ENCODE results near the gene CNOT1. TPM values are rescaled to one million over a fixed set of nuclear protein-coding genes. Genes with fewer than 3 reads are reported as not detected.
"Not testable (repeated sequence)": the region's sequence is repeated elsewhere in the genome, so short reads cannot be mapped to it uniquely, and the experiment has no call there.

The CNOT1 gene
- total RNA-seq, 1 experiment from 2014 or later: 273 TPM

DNA sequence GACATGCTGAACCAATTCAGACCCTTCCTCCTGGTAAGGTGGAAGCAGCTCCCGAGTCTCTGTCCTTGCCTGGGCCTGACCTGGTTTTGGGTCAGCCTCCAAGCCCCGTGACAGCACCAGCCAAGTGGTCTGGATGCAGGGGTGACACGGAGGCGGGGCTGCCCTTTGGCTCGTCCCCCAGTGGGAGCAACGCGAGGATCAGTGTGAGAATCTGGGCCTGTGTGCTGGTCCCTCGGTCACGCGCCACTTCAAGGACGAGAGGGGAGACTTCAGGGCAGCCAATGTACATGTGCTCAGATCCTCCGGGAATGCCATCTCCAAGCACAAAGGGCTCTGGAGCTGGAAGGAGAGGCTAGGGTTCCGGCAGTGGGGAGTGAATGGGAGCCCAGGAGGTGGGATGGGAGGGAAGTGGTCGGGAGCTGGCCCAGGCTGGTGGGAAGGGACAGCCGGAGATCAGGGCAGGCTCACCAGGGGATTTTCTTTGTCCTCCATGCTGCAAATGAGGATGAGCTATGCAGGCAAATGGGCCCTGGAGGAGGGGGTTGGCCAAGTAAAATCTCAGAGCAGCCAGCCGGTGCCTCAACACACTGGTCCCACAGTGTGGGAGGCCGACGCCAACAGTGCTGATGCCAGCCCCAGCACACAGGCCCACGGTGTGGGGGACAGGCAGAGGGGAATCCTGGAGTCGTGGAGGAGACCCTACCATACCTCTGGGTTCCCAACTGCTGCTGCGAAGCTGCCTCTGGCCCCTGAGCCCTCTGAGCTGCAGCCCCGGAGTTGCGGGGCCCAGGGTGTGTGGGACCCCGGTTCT is 133.9 kb downstream of the CNOT1 start:
- in situ Hi-C loops (cut with HindIII; ENCODE audit: low sequenced_read_pairs): no loop called here
- no peak for DNase-seq (ENCODE audit: low spot score)

DNA sequence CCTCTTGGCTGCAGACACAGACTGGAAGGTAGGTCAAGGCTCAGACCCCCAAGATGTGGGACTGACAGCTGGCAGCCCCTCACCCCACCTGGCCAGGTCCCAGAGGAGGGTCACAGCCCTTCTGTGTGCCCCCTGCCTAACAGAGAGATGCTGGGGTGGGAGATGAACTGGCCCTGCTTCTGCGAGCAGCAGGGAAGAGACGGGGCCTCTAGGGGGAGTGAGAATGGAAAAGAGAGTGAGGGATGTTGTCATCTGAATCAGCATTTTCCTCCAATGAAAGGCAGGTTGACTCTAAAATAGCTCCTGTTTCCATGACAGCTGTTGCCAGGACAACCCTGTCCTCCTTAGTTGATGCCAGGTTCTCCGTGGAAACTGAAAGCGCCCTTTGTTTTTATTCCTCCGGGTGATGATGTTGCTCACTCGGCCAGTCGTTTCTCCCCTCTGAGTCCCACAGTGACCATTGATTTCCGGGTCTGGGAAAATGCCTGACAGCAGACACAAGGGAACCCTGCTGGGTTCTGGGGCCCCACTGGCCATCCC is 134.6 kb downstream of the CNOT1 start:
- peak; percentile 100 for DNase-seq (ENCODE audit: low spot score)
- in situ Hi-C loops (cut with HindIII; ENCODE audit: low sequenced_read_pairs): no loop called here

DNA sequence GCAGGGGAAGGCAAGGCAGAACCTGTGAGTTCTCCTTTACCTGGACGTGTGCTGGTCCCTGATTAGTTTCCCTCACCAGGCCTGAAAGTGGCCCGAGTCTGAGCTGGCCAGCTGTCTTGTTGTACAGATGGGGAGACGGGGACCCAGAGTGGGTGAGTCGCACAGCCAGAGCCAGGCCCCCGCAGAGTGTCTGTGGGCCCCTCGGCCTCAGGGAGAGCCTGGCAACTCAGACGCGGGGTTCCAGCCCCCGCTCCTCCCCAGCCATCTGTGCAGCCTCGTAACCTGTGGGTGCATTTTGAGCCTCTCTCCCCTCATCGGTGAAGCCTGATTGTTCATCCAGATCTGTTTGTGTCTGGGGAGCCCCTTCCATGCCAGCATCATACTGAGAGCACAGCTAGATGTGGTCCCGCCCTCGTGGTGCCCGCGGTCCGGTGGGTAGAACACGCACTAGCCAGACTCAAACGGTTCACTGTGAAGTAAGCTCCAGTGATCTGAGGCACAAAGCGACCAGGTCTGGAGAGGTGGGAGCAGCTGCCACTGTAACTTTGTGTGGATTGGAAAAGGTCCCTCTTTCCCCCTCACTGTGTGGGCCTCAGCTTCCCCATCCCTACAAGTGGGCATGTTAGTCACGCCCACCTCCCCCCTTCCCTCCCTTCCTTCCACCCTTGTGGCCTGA is 135.7 kb downstream of the CNOT1 start:
- in situ Hi-C loops (cut with HindIII; ENCODE audit: low sequenced_read_pairs): no loop called here
- no peak for DNase-seq (ENCODE audit: low spot score)

DNA sequence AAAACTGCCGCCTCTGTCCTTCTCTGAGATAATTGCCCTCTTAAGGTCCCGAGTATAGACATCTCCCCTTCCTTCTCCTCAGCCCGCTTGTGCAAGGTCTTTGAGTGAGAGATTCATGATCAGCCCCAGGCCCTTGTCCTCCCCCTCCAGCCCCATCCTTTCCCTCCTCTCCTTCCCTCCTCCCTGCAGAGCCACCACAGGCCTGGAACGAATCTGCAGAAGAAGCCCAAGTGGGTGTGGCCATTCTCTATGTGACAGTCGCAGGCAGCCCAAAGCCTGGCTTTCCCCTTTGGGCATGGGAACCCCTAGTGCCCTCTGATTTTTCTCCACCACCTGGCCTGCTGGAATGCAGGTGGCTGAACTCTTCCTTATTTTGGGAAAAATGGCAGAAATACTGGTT is 136.9 kb downstream of the CNOT1 start:
- in situ Hi-C loops (cut with HindIII; ENCODE audit: low sequenced_read_pairs): no loop called here
- peak; percentile 81 for DNase-seq (ENCODE audit: low spot score)

DNA sequence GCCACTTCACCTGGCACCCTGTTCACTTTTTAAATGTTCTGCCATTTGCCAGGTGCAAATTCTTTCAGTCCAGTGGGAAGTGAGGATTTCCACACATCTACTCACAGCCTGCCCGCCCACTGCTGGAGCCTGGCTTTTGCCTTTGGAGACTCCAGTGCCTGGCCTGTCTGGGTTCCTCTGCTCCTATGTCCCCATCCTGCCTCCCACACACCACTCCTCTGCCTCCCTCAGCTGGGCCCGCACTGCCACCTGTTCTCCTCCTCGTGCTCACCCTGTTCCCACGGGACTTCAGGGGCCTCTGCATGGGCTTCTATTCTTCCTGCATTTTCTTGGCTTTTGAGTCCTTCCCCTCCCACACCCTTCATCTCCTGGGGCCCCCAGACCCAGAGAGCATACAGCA is 137.6 kb downstream of the CNOT1 start:
- DNase-seq (ENCODE audit: low spot score): no peak
- in situ Hi-C loops (cut with HindIII; ENCODE audit: low sequenced_read_pairs): no loop called here

DNA sequence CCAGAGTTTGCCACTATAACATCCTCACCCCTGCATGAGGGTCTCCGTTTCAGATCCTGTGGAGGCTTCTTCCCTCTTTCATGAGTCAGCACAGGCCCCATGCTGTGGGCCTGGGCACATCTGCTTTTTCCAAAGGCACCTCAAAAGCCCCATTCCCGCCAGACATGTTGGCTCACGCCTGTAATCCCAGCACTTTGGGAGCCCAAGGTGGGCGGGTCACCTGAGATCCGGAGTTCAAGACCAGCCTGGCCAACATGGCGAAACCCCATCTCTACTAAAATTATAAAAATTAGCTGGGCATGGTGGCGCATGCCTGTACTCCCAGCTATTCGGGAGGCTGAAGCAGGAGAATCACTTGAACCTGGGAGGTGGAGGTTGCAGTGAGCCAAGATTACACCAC is 139.1 kb downstream of the CNOT1 start:
- in situ Hi-C loops (cut with HindIII; ENCODE audit: low sequenced_read_pairs); DNase-seq (ENCODE audit: low spot score): not testable (repeated sequence)

DNA sequence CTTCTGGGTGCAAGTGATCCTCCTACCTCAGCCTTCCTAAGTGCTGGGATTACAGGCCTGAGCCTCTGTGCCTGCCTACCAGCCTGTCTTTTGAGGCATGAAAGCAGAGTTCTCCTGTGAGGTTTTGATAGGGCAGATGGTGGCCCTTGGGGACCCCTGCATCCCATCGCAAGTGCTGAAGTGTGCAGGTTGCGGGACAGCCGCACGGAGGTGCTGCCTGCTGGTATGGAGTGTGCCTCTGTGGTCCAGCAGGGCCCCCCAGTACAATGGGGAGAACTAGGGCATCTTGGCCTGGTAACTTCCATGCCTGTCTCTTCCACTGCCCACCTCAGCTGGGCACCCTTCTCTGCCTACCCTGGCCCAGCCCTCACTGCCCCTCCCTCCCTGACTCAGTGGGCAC is 139.6 kb downstream of the CNOT1 start:
- in situ Hi-C loops (cut with HindIII; ENCODE audit: low sequenced_read_pairs): no loop called here
- DNase-seq (ENCODE audit: low spot score): no peak

DNA sequence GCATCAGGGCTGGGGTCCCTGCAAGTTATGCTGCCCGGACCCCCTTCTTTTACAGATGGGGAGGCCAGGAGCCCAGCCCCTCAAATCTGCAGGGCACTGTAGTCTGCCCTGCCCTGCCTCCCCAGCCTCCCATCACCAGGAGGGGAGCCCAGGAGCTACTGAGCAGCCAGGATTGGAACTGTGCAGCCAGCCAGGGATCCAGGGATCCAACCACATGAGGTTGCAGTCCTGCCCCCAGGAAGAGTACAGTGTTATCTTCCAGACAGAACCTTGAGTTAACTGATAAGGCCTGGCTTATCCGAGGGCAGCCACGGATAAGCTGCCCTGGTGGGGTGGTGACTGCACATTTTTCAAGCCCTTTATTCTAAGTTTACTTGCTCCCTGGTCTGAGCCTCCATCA is 141.1 kb downstream of the CNOT1 start:
- in situ Hi-C loops (cut with HindIII; ENCODE audit: low sequenced_read_pairs): no loop called here
- DNase-seq (ENCODE audit: low spot score): no peak

DNA sequence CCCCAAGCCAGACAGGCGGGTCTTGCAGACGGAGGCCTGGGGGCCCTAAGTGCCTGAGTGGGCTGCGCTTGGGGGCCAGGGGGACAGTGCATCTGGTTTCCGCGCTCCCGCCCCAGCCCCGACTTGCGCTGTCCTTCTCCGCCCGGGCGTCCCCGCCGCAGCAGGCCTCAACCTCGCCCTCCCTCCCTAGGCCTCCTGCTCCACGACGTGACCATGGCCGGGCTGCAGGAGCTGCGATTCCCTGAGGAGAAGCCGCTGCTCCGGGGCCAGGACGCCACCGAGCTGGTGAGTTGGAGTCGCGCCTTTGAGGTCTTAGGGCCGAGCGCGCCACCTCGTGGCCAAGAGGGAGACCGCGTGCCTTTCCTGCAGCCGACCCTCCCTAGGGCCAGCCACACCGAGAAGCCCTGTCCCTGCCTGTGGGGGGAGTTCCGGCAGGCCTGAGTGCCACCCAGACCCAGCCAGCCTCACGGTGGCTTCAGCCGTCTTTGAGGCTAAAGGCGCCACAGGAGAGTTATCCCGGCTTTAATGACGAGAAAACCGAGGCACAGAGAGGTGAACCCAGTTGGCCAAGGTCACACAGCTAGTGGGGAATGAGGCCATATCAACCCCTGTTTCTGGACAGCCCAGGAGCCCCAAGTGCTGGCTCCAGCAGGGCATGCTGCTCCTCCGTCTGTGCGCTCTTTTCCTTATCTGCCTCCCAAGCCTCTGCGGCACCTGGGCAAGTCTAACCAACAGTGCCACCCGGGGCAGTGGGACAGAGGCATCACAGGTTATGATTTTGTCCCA is 141.9 kb downstream of the CNOT1 start:
- in situ Hi-C loops (cut with HindIII; ENCODE audit: low sequenced_read_pairs): no loop called here
- DNase-seq (ENCODE audit: low spot score): peak; percentile 90

DNA sequence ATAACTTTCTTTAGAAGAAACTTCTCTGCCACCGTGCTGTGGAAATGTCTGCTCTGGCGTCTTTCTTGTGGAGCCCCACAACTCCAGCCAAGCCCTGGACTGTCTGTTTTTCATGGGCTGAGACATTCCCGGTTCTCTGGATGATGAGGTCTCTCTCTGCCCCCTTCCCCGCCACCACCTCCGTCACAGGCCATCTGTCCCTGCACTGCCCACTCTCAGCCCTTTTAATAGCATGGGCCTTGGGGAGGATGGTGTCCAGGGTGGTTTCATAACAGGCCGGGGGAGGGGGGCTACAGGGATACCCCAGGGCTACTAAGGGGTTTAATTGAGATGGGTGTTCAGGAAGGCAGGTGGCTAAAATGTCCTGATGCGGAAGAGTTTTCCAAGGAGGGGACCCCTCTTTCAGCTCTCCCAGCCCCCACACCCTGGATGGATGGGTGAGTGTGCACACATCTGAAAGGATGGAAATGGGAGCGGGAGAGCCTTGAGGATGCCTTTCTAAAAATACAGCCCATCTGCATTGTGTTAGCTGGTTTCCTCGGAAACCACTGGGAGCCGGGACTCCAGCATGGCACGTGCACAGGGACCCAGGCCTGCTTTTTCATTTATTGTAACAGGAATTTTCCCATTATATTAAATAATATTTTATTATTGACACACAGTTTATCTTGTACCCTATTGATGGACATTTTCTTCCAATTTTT is 144.3 kb downstream of the CNOT1 start:
- DNase-seq (ENCODE audit: low spot score): peak; percentile 32
- in situ Hi-C loops (cut with HindIII; ENCODE audit: low sequenced_read_pairs): no loop called here

DNA sequence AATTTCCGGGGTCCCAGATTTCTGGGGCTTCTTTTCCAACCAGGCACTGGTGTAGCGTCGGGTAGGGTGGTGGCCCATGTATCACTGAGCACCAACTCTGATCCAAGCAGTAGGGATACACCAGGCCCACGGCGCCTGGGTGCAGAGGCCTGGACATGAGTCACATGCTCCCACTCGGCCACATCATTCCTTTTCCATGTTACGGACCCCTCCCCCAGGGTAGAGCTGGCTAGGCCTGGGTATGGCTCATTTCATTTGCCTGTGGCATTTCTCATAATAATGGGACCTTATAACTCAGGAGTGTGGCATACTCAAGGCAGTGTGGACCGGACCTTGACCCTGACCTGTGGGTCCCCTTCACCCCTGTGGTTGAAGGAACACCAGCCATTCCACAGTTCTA is 147.7 kb downstream of the CNOT1 start:
- in situ Hi-C loops (cut with HindIII; ENCODE audit: low sequenced_read_pairs): no loop called here
- DNase-seq (ENCODE audit: low spot score): no peak

DNA sequence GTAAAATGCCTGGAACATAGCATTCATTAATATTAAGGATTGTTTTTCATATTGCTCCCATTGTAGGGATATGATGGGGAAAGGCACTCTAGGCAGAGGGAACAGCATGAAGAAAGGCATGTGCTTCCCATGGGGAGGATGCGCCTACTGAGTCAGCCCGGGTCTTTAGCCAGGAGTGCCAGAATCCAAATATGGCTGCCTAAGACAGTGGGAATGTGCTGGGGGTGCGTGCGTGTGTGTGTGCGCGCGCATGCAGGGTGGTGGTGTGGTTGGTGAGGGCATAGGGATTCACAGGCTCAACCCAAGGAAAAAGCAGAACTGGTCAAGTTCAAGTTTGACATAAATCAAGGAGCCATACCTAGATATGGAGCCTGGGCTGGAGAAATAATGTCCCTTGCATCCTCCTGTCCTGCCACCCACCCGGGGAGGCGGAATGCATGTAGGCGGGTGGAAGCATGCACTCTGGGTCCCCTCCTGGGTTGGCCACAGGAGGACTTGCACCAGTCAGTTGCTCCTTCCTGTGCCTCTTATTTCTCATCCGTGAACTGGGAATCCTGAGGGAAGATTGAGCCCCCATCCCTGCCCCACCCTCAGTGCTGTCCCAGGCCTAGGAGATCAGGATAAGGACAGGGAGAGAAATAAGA is 148.3 kb downstream of the CNOT1 start:
- DNase-seq (ENCODE audit: low spot score): no peak
- in situ Hi-C loops (cut with HindIII; ENCODE audit: low sequenced_read_pairs): no loop called here

DNA sequence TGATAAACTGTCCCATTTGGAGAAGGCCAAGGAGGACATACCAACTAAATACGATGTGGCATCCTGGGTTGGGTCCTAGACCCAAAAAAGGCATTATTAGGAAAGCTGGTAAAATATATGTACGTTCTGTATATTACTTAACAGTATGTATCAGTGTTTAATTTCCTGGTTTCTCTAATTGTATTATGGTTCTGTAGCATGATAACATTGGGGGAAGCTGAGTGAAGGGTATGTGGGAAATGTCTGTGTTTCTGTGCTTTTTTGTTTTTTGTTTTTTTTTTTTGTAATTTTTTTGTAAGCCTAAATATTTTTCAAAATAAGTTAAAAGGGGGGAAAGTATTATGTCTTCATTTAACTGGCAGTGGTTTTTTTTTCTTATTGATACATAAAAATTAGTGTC is 151.2 kb downstream of the CNOT1 start:
- no peak for DNase-seq (ENCODE audit: low spot score)
- in situ Hi-C loops (cut with HindIII; ENCODE audit: low sequenced_read_pairs): no loop called here

DNA sequence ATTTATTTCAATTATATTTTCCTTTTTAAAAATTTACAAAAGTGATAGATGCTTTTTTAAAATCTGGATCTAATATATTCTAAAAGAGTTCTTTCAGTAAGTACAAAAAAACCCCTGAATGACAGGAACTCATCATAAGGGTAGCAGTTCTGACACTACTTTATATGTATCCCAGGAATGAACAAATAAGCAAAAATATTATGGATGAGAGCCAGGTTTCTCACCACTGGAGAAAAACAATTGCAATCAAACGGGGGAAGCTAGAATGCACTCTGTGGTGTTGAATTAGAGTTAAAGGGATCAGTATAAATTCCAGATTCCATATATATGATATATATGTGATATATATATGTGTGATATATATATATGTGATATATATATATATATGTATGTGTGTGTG is 152.8 kb downstream of the CNOT1 start:
- in situ Hi-C loops (cut with HindIII; ENCODE audit: low sequenced_read_pairs): no loop called here

DNA sequence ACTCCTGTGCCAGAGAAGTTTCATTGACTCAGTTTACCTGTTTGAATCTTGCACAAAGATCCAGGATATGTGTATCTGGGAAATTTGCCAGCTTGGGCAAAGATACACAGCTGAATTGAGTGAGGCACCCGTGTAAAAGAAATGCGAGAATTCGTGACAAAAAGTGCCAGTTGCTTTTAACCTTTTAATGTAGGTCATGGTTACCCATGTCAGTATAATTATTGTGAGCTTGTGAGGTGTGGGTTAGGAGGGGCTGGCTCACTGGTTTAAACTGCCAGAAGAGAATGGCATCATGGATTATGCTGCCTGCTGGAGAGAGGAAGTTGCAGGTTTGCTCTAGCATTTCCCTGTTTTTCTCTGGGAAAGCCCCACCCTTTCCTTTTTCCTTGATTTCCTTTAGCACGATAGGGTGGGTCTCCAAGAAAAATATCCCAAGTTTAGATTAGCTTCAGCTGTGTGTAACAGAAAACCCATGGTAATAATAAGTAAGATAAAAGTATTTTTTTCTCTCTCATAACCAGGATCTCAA is 154.5 kb downstream of the CNOT1 start:
- in situ Hi-C loops (cut with HindIII; ENCODE audit: low sequenced_read_pairs): no loop called here
- DNase-seq (ENCODE audit: low spot score): no peak

More for the DNA sequence above, 152.8 kb downstream of the CNOT1 start:
- no peak for DNase-seq (ENCODE audit: low spot score)

DNA sequence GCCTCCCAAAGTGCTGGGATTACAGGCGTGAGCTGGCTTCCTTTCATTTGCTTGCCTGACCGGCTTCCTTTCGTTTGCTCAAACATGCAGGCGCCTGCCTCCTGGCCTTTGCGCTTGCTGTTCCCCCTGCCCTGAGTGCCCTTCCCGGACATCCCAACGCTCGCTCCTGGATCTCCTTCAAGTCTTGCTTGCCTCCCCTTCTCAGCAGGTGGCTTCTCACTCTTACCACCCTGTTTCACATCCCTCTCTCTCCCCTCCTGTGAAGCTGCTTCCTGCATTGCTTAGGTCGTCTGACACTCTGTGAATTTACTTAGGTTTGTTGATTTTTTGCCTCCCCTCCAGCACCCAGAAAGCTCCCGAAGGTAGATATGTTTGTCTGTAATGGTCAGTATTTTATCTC is 155.3 kb downstream of the CNOT1 start:
- in situ Hi-C loops (cut with HindIII; ENCODE audit: low sequenced_read_pairs): no loop called here
- DNase-seq (ENCODE audit: low spot score): no peak

DNA sequence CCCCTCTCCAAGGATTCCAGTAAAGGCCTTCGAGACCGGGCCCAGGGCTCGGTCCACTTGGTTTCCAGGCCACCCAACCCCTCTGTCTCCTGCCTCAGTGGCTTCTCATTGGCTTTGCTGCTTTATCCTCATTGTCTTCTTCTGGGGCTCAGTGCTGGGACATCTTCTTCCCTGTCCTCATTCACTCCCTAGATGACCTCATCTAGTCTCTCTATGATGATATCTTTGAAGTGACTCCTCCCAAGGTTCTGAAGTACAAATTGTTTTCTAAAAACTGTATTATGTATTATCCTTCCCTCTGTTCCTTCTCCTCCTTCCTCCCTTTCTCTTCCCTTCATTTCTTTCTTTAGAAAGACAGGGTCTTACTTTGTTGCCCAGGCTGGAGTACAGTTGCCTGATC is 156.8 kb downstream of the CNOT1 start:
- no peak for DNase-seq (ENCODE audit: low spot score)
- in situ Hi-C loops (cut with HindIII; ENCODE audit: low sequenced_read_pairs): no loop called here

DNA sequence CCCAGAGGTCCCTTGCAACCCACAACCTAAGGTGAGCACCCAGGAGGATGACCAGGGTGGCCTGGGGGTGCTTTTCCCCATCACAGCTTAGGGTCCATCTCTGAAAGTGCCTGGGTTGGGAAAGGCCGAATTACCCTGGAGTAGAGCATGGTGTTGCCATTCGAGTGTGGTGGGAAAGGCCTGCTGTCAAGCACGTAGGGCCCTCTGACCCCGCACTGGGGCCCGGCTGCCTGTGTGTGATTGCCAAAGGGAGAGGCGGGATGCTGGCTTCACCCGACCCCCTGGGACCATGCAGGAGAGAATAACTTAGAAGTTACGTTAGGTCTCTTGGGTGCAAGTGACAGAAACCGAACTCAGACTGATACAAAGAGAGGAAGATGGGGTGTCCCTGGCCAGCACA is 157.4 kb downstream of the CNOT1 start:
- in situ Hi-C loops (cut with HindIII; ENCODE audit: low sequenced_read_pairs): no loop called here
- no peak for DNase-seq (ENCODE audit: low spot score)
